Globus pallidus (tissue), 1 donor: ENCODE measurements around the gene MDH2.
"Not testable (repeated sequence)": the region's sequence is repeated elsewhere in the genome, so short reads cannot be mapped to it uniquely, and the experiment has no call there.

Experiments used
- DNase-seq: peaks from one replicate; pipeline ENCODE4 v3.0.0-alpha.2; 2015; ENCODE audit warnings: low spot score

MDH2 gene

GRCh38 chr7:76072243-76073148, 24.6 kb downstream of the MDH2 start:
- DNase-seq: no peak

DNA sequence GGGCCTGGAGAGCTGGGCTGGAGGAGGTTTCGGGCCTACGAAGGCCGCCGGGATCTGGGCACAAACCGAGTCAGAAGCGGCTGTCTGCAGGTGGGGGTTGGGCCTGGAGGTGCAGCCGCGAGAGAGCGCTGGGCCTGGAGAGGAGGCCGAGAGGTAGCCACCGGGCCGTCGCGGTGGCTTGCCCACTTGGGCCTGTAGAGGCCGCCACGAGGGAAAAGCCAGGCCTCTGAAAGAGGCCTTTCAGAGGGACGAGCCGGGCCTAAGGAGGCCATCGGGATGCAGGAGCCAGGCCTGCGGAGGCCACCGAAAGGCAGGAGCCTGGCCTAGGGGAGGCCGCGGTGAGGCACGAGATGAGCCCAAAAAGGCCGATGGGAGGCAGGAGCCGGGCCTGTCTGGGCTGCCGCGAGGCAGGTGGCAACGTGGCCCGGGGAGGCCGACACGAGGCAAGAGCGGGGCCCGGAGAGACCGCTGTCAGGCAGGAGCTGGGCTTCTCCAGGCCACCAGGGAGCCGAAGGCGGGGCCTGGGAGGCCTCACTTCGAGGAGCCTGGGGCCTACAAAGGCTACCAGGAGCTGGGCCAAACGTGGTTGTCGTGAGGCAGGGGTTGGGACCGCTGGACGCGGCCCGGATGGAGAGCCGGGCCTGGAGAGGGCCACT, 25.6 kb downstream of the MDH2 start:
- no peak for DNase-seq

- DNase-seq: no peak
Measured at GRCh38 chr7:76074306-76074971, 26.5 kb downstream of the MDH2 start.

GRCh38 chr7:76074972-76075370, 27.1 kb downstream of the MDH2 start:
- no peak for DNase-seq

DNA sequence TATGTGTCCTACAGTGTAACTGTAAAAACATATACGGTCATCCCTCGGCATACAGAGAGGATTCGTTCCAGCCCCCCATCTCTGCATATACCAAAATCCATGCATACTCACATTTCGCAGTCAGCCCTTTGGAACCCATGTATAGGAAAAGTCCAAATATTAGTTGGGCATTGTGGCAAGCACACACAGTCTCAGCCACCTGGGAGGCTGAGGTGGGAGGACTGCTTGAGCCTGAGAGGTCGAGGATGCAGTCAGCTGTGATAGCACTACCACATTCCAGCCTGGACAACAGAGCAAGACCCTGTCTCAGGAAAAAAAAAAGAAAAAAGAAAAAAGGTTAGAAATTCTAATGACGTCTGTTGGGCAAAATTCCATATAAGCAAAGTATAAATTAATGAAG, 29.1 kb downstream of the MDH2 start:
- DNase-seq: no peak

DNA sequence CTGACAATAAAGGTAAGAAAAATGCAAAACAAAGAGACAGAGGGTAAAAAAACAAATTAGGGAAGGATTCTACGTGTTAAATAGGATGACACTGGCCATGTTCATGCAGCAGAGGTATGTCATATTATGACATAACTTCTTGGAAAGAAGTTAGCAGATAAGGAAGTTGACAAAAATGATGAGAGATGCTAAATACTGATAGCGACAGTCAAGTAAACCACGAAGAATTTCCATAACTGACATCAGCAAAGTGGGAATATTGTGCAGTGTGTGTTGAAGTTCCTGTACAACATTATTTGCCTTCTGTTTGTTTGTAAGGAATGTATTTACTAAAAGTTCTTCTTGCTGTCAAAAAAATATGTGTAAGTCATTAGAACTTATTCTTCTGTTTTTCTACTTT, 29.5 kb downstream of the MDH2 start:
- DNase-seq: no peak

DNA sequence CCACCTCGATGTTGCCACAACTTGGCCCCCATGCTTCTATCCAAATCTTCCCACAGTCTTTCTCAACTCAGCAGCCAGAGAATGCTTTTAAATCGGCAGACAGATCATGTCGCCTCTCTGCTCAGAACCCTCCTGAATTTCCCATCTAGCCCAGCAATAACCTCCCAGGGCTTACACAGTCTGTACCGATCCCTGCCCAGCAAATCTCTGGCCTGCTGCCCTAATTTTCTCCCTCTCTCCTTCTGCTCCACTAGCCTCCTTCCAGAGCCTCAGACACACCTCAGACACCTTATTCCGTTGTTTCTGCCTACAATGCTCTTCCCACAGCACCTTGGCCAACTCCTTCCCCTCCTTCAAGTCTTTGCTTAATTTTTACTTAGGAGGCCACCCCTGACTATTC, 32.3 kb downstream of the MDH2 start:
- DNase-seq: no peak

GRCh38 chr7:76084115-76084514, 36.2 kb downstream of the MDH2 start:
- DNase-seq: not testable (repeated sequence)

GRCh38 chr7:76086070-76086469, 38.2 kb downstream of the MDH2 start:
- no peak for DNase-seq

- not testable (repeated sequence) for DNase-seq
Measured at GRCh38 chr7:76087362-76087791, 39.5 kb downstream of the MDH2 start.

DNA sequence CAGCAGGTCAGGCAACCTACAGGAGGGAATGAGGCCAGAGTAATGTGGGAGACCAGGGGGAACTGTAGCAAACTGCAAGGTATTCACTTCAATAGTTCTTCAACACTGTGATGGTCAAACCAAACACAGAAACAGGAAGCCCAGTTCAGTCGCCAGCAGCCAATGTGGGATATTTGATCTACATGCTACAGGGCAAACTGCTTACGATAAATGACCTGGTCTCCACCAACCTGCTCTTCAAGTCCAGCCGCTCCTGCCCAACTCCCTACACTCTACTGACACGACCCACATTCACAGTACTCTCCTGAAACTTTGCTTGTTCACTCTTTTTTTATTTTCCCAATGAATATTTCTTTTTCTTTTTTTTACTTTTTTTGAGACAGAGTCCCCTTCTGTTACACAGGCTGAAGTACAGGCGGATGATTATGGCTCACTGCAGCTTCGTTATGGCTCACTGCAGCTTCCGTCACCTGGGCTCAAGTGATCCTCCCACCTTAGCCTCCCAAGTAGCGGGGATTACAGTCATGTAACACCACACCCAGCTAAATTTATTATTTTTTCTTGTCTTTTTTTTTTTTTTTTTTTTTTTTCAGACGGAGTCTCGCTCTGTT, 42.1 kb downstream of the MDH2 start:
- no peak for DNase-seq

GRCh38 chr7:76091506-76091905, 43.6 kb downstream of the MDH2 start:
- DNase-seq: no peak

GRCh38 chr7:76093531-76093930, 45.6 kb downstream of the MDH2 start:
- DNase-seq: not testable (repeated sequence)

DNA sequence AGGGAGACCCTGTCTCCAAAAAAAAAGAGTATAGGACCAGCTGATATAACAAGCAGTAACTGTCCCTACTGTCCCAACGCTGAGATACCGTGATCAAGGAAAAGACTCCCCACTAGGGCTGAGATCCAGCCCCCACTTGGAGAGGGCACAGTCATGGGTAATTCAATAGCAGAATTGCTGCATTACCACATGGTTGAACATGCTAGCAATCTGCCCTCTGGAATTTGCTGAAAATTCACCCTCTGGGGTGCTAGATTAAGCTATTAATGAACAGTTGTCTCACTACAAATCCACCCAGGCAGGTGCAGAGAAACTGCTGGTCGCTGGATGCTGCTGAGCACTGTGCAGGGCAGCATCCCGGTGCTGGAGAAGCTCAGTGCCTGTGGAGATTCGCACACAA, 46.4 kb downstream of the MDH2 start:
- not testable (repeated sequence) for DNase-seq

GRCh38 chr7:76095908-76096307, 48.0 kb downstream of the MDH2 start:
- no peak for DNase-seq

DNA sequence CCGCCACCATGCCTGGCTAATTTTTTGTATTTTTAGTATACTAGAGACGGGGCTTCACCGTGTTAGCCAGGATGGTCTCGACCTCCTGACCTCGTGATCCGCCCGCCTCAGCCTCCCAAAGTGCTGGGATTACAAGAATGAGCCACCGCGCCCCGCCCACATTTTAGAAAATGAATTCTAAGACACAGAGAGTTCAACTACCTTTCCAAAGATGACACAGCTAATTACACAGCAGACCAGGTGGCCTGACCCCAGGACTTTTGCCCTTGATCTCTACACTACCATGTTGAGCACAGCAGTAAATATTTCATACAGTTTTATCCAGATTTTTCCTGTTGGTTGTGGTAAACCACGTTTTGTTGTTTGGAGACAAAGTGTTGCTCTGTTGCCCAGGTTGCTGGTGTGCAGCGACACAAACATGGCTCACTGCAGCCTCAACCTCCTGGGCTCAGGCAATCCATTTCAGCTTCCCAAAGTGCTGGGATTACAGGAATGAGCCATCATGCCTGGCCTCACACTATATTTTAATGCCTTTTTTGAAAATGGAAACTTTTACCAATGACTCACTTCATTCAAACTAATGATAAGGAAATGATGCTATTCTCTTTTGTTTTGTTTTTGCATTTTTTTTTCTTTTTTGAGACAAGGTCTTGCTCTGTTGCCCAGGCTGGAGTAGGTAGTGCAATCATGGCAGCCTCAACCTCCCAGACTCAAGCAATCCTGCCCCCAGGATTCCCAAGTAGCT, 54.0 kb downstream of the MDH2 start:
- DNase-seq: not testable (repeated sequence)

DNA sequence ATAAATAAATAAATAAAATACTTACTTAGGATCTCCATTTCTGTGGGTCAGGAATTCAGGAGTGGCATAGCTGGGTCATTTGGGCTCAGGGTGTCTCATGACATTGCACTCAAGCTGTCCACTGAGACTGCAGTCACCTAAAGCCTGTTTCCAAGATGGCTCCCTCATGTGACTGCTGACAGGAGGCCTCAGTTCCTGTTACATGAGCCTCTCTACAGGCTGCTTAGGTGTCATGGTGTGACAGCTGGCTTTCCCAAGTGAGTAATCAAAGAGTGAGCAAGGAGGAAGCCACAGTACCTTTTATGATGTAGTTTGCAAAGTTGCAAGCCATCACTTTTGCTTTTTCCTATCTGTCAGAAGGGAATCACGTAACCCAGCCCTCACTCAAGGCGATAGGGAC, 55.9 kb downstream of the MDH2 start:
- not testable (repeated sequence) for DNase-seq

DNA sequence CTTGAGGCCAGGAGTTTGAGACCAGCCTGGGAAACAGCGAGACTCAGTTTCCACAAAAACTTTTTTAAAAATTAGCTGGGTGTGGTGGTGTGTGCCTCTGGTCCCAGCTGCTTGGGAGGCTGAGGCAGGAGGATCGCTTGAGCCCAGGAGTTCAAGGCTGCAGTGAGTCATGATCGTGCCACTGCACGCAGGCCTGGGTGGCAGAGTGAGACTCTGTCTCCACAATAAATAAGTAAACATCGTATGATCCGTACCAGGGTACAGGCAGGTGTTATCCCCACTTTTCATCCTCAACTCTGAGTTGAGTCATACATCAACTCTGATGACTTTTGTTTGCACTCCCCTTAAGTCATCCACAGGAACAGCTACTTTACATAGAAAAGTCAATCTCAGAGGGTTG, 58.2 kb downstream of the MDH2 start:
- DNase-seq: not testable (repeated sequence)

GRCh38 chr7:76106893-76107292, 59.0 kb downstream of the MDH2 start:
- no peak for DNase-seq

GRCh38 chr7:76108540-76109233, 60.8 kb downstream of the MDH2 start:
- no peak for DNase-seq

- DNase-seq: not testable (repeated sequence)
Measured at GRCh38 chr7:76113042-76113630, 65.2 kb downstream of the MDH2 start.
